Chondrocyte (in vitro differentiated cells): ENCODE results near the gene WDHD1. TPM values are rescaled to one million over a fixed set of nuclear protein-coding genes. Genes with fewer than 3 reads are reported as not detected.

ENCODE experiments used
- DNase-seq: peaks from one replicate; pipeline ENCODE4 v3.0.0; 2021; ENCODE audit warnings: mixed read lengths, low spot score
- H3K27ac Mint-ChIP-seq: one replicate; pipeline ENCODE4 v1.8.0; 2021; ENCODE audit warnings: mild to moderate bottlenecking, moderate library complexity, mixed read lengths; ENCODE audit not compliant: unreplicated experiment
- H3K27me3 Mint-ChIP-seq: 2 replicates; pipeline ENCODE4 v1.8.0; 2021; ENCODE audit warnings: low read depth, mixed read lengths
- H3K36me3 Mint-ChIP-seq: 2 replicates; pipeline ENCODE4 v1.8.0; 2021; ENCODE audit warnings: low read depth, mixed read lengths
- H3K4me1 Mint-ChIP-seq: 2 replicates; pipeline ENCODE4 v1.8.0; 2021; ENCODE audit warnings: low read depth, mild to moderate bottlenecking, mixed read lengths
- H3K4me3 Mint-ChIP-seq: one replicate; pipeline ENCODE4 v1.8.0; 2021; ENCODE audit warnings: mild to moderate bottlenecking, moderate library complexity, mixed read lengths; ENCODE audit not compliant: unreplicated experiment
- H3K9me3 Mint-ChIP-seq: 2 replicates; pipeline ENCODE4 v1.8.0; 2021; ENCODE audit warnings: low read depth, mixed read lengths
- total RNA-seq: library from RNA; stranded (reverse); gene quantifications from 3 replicates; pipeline ENCODE4 v1.2.1, GENCODE V29; 2021
- TF ChIP-seq, protein P1 (sequence below): fragments of 200-600 bp; sonication (generic); IDR thresholded peaks from 2 replicates; pipeline ENCODE4 v1.5.0; 2021; ENCODE audit warnings: antibody characterized with exemption, mild to moderate bottlenecking, moderate library complexity

The WDHD1 gene
- total RNA-seq, 1 donor from 2014 or later: 7.1 TPM

DNA sequence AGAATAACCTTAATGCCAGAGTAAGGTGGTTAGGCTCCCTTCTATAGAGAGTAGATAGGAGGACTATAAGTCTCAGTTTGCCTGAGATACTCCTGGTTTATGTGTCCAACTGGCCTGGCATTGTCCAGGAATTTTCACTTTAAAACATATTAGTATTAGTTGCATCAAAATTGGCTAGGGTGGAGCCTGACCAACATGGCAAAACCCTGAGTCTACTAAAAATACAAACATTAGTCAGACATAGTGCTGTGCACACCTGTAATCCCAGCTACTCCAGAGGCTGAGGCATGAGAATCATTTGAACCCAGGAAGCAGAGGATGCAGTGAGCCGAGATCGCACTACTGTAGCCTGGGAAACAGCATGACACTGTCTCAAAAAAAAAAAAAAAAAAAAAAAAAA, 11.9 kb downstream of the WDHD1 start:
- Mint-ChIP-seq H3K4me1 (no peaks in the 10 kb centered on the region), H3K27ac (no peak overlapping the region), H3K27me3 (no peaks in the 10 kb centered on the region), H3K9me3 (no peaks in the 10 kb centered on the region), H3K36me3 (no peaks in the 10 kb centered on the region), H3K4me3 (no peak overlapping the region)
- TF ChIP-seq, protein P1, sequence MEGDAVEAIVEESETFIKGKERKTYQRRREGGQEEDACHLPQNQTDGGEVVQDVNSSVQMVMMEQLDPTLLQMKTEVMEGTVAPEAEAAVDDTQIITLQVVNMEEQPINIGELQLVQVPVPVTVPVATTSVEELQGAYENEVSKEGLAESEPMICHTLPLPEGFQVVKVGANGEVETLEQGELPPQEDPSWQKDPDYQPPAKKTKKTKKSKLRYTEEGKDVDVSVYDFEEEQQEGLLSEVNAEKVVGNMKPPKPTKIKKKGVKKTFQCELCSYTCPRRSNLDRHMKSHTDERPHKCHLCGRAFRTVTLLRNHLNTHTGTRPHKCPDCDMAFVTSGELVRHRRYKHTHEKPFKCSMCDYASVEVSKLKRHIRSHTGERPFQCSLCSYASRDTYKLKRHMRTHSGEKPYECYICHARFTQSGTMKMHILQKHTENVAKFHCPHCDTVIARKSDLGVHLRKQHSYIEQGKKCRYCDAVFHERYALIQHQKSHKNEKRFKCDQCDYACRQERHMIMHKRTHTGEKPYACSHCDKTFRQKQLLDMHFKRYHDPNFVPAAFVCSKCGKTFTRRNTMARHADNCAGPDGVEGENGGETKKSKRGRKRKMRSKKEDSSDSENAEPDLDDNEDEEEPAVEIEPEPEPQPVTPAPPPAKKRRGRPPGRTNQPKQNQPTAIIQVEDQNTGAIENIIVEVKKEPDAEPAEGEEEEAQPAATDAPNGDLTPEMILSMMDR: no peak
- no peak for DNase-seq

DNA sequence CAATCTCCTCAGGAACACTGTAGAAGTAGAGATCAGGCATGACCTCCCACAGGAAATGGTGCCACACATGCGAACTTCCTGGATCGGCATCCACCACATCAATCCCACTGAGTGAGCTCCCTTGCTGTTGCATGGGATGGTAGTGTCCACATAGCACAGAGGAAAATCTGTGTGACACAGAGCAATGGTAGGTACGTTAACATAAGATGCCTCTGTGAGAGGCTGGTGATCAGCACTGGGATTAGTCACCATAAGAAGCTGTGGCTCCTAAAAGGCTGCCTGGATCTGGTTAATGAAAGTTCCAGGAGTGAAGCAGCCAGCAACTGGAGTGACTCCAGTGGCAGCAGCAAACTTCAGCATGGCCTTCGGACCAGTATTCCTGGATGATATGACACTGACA, 21.8 kb downstream of the WDHD1 start:
- H3K4me1 Mint-ChIP-seq: no peaks in the 10 kb centered on the region
- no peaks in the 10 kb centered on the region for H3K36me3 Mint-ChIP-seq
- TF ChIP-seq, protein P1: no peak

DNA sequence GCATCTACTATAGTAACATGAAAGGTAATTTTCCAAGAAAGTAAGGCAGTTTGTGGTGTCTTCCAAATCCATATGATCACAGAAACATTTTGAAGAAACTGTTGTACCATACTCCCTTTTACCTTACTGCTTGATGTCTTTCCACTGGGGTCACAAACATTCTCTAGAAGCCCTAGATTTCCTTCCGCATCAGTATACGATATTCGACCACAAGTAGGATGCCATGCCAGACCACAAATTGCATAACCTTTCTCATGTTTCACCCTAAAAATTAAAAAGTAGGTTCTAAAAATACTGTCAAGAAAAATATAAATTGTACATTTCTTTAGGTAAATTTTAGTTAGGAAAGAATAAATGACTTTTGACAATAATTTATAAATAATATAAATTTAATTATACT, 26.5 kb downstream of the WDHD1 start:
- no peaks in the 10 kb centered on the region for H3K27me3 Mint-ChIP-seq
- no peak overlapping the region for H3K4me3 Mint-ChIP-seq
- H3K9me3 Mint-ChIP-seq: no peaks in the 10 kb centered on the region
- no peak overlapping the region for H3K27ac Mint-ChIP-seq
- no peaks in the 10 kb centered on the region for H3K4me1 Mint-ChIP-seq
- TF ChIP-seq, protein P1: no peak
- H3K36me3 Mint-ChIP-seq: no peaks in the 10 kb centered on the region
- no peak for DNase-seq

More for the DNA sequence above, 21.8 kb downstream of the WDHD1 start:
- no peaks in the 10 kb centered on the region for H3K9me3 Mint-ChIP-seq
- no peak overlapping the region for H3K27ac Mint-ChIP-seq
- DNase-seq: no peak
- no peaks in the 10 kb centered on the region for H3K27me3 Mint-ChIP-seq
- H3K4me3 Mint-ChIP-seq: no peak overlapping the region

DNA sequence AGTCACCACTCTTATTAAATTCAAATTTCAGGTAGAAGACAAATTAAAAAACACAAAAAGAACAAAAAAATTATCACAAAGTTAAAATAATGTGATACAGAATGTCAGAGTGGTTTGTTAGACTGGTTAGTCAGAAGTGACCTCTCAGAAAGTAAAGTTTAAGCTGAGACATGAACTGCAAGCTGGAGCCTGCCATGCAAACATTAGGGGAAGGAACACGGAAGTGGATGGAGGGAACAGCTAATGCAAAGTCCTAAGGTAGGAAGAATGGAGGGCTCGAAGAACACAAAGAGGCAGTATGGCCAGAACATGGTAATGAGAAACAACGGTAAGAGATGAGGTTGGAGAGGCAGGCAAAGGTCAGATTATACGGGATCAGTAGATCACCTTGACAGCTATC, 41.7 kb downstream of the WDHD1 start:
- TF ChIP-seq, protein P1: no peak
- H3K4me3 Mint-ChIP-seq: no peak overlapping the region
- DNase-seq: no peak
- H3K4me1 Mint-ChIP-seq: peaks cover 6% of the 10 kb centered on the region
- H3K36me3 Mint-ChIP-seq: peaks cover 6% of the 10 kb centered on the region
- H3K9me3 Mint-ChIP-seq: no peaks in the 10 kb centered on the region
- no peak overlapping the region for H3K27ac Mint-ChIP-seq
- H3K27me3 Mint-ChIP-seq: no peaks in the 10 kb centered on the region

DNA sequence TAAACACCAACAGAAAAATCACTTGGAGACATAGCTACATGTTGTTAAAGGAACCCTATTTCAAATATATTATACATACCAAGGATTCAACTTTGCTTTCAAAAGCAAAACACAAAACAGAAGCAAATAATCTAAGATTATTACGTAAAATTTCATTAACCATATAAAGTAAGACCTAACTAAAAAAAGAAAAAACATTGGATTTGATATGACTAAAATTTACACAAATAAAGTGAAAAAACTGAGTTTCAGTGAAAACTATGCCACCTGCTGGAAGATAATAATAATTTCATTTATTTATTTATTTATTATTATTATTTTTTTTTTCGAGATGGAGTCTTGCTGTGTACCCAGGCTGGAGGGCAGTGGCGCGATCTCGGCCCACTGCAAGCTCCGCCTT, 45.2 kb downstream of the WDHD1 start:
- Mint-ChIP-seq H3K36me3 (peaks cover 2% of the 10 kb centered on the region), H3K27me3 (no peaks in the 10 kb centered on the region), H3K27ac (no peak overlapping the region), H3K4me3 (no peak overlapping the region), H3K9me3 (no peaks in the 10 kb centered on the region), H3K4me1 (peaks cover 10% of the 10 kb centered on the region)
- TF ChIP-seq, protein P1: peak; percentile 84
- DNase-seq: no peak
